ENCODE measurements around the gene NDUFB10. TPM values are rescaled to one million over a fixed set of nuclear protein-coding genes. Genes with fewer than 3 reads are reported as not detected.
A peak's percentile ranks its signal among the peaks of the same experiment; 100 is the strongest.

The NDUFB10 gene
- total RNA-seq, 1 donor from 2014 or later, result 122 TPM

- no peaks in the 10 kb centered on the region for H3K9me3 Mint-ChIP-seq
- peaks cover 7% of the 10 kb centered on the region for H3K27me3 Mint-ChIP-seq
- TF ChIP-seq CTCF (conservative IDR thresholded peaks at IDR 0.05), result peak; percentile 97
- no peak overlapping the region for H3K27ac Mint-ChIP-seq
- DNase-seq (ENCODE audit: extremely low spot score, unreplicated experiment), result peak; percentile 98
- H3K36me3 Mint-ChIP-seq, result no peaks in the 10 kb centered on the region
- peaks cover 4% of the 10 kb centered on the region for H3K4me1 Mint-ChIP-seq (ENCODE audit: unreplicated experiment)
- no peak overlapping the region for H3K4me3 Mint-ChIP-seq
These were observed 29.6 kb upstream of the NDUFB10 start for GRCh38 chr16:1929578-1930337.

- H3K9me3 Mint-ChIP-seq, result no peaks in the 10 kb centered on the region
- H3K36me3 Mint-ChIP-seq, result no peaks in the 10 kb centered on the region
- peaks cover 5% of the 10 kb centered on the region for H3K27me3 Mint-ChIP-seq
- H3K4me1 Mint-ChIP-seq (ENCODE audit: unreplicated experiment), result peaks cover 4% of the 10 kb centered on the region
- no peak overlapping the region for H3K27ac Mint-ChIP-seq
- TF ChIP-seq CTCF (conservative IDR thresholded peaks at IDR 0.05), result no peak
- DNase-seq (ENCODE audit: extremely low spot score, unreplicated experiment), result no peak
- H3K4me3 Mint-ChIP-seq, result no peak overlapping the region
These were observed 29.0 kb upstream of the NDUFB10 start for GRCh38 chr16:1930338-1930720.

- Mint-ChIP-seq H3K27ac (no peak overlapping the region), H3K27me3 (peaks cover 5% of the 10 kb centered on the region), H3K4me1 (ENCODE audit: unreplicated experiment) (peaks cover 4% of the 10 kb centered on the region), H3K9me3 (no peaks in the 10 kb centered on the region), H3K36me3 (no peaks in the 10 kb centered on the region), H3K4me3 (no peak overlapping the region)
- DNase-seq (ENCODE audit: extremely low spot score, unreplicated experiment), result no peak
- no peak for TF ChIP-seq CTCF (conservative IDR thresholded peaks at IDR 0.05)
These were observed 27.0 kb upstream of the NDUFB10 start for GRCh38 chr16:1932050-1933028.

- Mint-ChIP-seq H3K27me3 (peaks cover 5% of the 10 kb centered on the region), H3K4me3 (no peak overlapping the region), H3K9me3 (no peaks in the 10 kb centered on the region), H3K36me3 (no peaks in the 10 kb centered on the region), H3K27ac (no peak overlapping the region), H3K4me1 (ENCODE audit: unreplicated experiment) (peaks cover 4% of the 10 kb centered on the region)
- TF ChIP-seq CTCF (conservative IDR thresholded peaks at IDR 0.05), result no peak
- no peak for DNase-seq (ENCODE audit: extremely low spot score, unreplicated experiment)
These were observed 26.2 kb upstream of the NDUFB10 start for GRCh38 chr16:1933097-1933661.

GRCh38 chr16:1936945-1937479, 22.3 kb upstream of the NDUFB10 start:
- H3K4me3 Mint-ChIP-seq, result no peak overlapping the region
- H3K36me3 Mint-ChIP-seq, result no peaks in the 10 kb centered on the region
- no peak for TF ChIP-seq CTCF (conservative IDR thresholded peaks at IDR 0.05)
- no peaks in the 10 kb centered on the region for H3K9me3 Mint-ChIP-seq
- DNase-seq (ENCODE audit: extremely low spot score, unreplicated experiment), result no peak
- no peaks in the 10 kb centered on the region for H3K4me1 Mint-ChIP-seq (ENCODE audit: unreplicated experiment)
- no peaks in the 10 kb centered on the region for H3K27me3 Mint-ChIP-seq
- no peak overlapping the region for H3K27ac Mint-ChIP-seq

Data from type B pancreatic cell (in vitro differentiated cells).